Stimulated activated CD8-positive, alpha-beta memory T cell treated with anti-CD3 and anti-CD28 coated beads, Interleukin-12 subunit alpha, Interleukin-12 subunit beta, amount 100 ng/mL, for 4 hours (primary cell): ENCODE measurements around the gene SPPL3.
A peak's percentile ranks its signal among the peaks of the same experiment; 100 is the strongest.
"Not testable (repeated sequence)": the region's sequence is repeated elsewhere in the genome, so short reads cannot be mapped to it uniquely, and the experiment has no call there.

Source experiments
- DNase-seq: peaks from one replicate; pipeline ENCODE4 v3.0.0-alpha.2; 2020; ENCODE audit warnings: low read depth

SPPL3 gene

DNA sequence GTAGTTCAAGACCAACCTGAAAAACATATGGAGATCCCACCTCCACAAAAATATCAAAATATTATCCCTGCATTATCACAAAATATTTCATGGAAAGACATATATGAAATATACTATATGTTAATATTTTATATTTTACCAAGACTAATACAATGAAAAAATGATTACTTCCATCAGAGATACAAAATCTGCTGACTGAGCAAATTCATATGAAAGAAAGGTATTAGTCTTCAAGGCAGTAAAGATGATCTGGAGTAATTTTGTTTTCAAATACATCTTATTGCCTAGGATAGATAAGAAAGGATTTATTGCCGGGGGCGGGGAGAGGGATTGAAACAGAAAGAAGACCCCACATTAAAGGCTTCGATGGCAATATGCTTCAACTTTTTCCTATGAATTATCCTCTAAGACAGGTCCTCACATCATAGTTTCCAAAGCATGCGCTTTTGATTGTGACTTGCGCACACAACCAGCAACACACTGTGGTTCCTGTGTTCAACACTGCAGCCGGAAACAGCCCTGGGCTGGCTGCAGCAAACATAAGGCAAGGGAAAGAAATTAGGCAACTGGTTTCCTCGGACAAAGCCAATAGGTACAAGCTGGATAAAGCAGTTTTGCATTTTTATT lies 83.2 kb downstream of the SPPL3 start:
- DNase-seq: peak; percentile 4

DNA sequence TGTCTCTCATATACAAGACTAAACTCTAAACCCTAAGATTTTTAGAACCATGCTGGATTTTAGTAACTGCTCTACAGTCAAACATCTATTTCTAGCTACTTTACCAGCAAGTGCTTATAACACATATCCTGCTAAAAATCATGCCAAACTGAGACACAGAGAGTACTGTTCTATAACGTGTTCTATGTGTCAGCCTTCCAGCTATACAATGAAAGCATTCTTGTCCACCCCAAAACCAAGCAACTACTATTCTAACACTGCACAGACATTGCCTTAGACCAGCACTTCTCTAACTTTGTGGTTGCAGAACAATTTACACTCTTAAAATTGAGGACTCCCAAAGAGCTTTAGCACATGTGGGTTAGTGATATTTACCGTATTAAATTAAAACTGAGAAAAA lies 85.7 kb downstream of the SPPL3 start:
- DNase-seq: no peak

DNA sequence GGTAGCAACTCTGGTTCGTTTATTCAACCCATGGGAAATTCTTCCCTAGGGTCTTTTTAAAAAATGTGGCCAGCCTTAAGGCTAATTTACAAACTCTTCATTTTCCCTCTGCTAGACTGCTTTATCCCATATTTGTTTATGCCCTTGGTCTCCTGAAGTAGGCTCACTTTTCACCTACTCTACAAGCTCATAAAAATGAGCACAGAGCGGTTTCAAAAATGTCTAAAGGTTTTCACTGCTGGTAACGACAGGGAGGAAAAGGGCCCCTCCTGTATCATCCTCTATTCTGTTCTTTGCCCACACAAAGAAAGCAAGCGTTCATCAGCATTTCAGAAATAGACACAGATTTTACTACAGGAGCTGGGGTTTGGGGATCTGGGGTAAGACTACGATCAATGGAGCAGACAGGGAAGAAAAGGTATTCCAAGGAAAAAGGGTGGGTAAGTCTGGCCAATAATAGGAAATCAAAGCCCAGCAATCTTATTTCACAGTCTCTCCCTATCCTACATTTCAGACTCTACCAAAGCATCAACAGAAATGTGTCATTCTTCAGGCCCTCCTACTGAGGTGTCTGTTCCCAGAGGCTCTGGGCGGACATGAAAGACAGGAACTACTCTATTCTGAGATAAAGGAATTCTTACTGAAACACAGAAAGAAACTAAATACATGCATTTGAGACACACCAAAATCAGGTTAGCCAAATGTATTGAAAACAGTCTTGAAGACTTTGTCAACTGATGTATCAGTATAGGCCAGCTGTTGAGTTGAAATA lies 86.4 kb downstream of the SPPL3 start:
- DNase-seq: no peak

DNA sequence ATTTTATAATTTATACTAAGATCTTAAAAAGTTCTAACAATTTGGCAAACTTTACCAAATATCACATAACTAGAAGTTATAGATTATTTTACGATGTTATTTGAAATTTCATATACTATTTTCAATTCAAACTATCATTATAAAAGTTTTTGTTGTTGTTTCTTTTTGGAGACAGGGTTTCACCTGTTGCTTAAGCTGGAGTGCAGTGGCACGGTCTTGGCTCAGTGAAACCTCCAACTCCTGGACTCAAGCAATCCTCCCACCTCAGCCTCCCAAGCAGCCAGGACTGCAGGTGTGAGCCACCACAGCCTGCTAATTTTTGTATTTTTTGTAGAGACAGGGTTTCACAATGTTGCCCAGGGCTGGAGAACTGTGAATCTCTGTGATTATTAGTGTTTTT lies 87.8 kb downstream of the SPPL3 start:
- DNase-seq: no peak

DNA sequence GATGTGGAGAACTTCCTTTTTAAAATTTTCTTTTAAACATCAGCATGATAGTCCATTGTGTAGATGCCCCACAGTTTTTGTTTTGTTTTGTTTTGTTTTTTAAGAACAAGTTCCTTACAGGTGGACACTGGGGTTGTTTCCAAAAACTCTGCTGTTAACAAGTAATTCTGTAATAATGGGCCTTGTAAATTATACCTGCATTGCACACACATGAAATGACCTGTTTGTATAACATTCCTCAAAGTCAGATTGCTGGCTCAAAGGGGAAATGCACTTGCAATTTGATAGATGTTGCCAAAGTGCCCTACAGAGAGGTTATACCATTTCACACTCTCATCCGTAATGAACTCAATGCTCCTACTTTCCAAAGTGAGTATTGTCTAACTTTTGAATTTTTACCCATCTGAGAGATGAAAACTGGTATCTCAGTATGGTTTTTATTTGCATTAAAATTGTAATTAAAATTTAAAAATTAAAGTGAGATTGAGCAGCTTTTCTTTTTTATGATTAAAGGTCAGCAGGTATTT lies 89.2 kb downstream of the SPPL3 start:
- no peak for DNase-seq

DNA sequence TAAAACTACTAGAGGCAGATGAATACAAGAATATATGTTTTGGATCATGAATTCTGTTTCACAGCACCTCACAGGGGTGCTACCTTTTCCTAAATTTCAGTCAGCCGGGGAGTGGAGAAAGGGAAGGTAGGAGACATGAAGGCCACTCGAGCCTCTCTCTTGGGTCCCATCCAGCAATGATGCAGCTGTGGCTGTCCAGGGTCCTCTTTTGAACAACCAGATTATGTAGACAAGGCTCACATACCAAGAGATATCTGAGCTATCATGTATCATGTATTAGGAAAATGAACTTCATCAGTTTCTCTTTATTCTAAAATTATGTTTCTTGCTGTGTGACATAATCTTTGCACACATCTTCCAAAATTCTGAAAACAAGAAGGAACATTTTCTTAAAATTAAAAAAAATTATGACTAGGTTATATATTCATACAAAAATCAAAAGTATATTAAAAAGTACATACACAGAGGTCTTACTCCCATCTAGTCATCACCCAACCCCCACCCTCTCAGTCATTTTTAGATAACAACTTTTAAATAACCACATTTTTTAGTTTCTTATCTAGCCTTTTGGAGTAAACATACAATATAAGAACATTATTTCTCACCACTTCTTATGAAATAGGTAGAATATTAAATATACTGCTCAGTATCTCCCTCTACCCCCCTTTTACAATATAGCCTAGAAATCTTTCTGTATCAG lies 89.8 kb downstream of the SPPL3 start:
- no peak for DNase-seq

DNA sequence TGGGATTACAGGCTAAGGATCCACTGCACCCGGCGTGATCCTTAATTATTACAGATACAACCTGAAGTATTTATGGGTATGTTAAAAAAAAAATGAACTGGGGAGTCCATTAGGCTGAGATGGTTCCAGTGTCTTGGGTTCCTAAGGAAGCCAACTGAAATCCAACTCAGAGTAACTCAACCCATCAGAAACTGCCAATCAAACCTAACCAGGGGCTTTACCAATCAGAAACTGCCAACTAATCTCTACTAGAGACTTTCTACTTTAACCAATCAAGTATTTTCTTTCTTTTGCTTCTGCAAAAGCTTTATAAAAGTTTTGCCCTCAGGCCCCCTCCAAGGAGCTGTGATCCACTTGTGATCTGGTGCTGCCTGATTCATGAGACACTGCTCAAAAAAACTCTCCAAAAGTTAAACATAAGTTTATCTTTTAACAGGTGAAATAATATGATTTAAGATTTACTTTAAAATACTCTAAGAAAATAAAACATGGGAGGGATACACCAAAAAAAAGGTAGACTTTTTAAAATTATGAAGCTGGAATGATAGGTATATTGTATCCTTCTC lies 90.5 kb downstream of the SPPL3 start:
- DNase-seq: no peak

DNA sequence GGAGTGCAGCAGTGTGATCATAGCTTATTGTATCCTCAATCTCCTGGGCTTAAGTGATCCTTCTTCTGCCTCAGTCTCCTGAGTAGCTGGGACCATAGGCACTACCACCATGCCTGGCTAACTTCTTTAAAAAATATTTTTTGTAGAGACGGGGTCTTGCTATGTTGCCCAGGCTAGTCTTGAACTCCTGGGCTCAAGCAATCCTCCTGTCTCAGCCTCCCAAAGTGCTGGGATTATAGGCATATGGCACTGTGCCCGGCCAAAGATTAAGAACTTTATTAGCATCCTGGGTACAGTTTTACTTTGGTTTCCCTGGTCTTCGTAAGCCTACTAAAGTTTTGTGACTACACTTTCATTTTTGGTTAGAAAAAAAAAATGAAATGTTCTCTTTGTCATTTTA lies 94.1 kb downstream of the SPPL3 start:
- DNase-seq: no peak

DNA sequence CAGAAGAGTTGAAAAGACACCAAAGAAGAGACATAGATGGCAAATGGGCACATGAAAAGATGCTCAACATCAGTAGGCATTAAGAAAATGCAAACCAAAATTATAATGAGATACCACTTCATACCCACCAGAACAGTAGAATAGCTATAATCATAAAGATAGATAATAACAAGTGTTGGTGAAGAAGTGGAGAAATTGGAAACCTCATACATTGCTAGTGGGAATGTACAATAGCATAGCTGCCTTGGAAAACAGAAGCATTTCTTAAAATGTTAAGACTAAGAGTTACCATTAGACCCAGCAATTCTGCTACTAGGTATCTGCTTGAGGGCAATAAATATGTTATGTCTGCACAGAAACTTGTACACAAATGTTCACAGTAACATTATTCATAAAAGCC lies 99.7 kb downstream of the SPPL3 start:
- DNase-seq: no peak

DNA sequence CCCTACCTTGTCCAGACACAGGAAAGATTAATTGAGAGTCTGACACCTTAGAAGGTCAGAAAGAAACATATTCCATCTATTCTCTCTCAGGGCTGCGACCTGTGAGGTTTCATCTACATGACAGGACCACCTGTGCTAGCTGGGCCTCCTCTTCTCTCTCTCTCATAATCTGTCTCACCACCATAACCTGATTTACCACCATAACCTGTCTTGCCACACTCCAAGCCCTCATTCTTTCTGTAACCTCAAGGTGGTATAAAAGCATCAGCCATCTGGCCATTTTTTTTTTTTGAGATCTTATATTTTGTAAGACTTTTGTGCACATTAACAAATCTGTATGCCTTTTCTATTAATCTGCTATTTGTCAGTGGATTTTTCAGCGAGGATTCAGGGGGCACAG lies 103.0 kb downstream of the SPPL3 start:
- no peak for DNase-seq

DNA sequence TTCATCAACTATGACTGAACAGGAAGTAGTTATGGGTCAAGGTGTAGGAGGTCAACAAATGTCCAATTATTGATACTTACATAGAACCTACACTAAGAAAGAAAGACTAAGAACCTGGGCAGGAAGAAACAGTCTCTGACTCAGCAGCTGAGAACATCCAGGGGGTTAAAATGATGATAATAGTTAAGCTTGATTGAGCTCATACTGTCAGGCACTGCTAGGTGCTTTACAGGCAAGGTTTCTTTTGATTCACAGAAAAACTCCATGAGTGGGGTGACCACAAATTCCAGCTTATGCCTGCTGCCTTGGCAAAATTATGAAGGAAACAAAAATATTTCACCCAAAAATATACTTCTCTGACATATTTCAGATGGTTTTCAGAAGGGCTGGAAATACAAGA lies 103.5 kb downstream of the SPPL3 start:
- no peak for DNase-seq

DNA sequence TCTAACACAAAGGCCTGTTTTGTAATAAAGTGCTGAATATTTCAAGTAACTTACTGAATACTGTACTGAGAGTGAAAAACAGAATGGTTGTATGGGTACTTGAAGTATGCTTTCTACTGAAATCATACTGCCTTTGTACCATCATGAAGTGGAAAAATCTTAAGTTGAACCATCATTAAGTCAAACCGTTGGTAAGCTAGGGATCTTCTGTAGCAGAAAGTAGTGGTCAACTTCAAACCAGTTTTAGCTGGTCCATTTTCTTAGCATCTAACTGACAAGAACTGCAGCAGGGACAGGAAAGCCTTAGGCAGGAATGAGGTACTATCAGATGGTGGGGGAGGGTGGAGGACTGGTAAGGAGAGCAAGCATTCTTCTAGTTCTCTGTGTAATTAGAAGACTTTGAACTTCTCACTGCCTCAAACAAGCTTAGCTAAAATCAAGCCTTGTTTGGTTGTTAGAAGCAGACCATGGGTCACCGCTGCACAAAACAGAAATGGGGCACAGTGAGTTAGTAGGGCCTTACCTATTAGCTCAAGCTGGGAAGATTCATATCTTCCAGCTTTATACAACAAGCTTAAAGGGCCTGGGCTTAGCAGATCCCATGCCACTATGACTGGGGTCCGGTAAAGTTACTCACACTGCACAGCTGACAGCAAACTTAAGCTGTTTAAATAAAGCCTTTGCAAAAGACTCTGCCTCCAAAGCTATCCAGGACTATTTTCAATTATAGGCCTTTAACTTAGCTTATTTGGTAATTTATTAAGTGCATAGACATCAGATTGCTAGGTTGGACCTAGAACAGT lies 104.7 kb downstream of the SPPL3 start:
- no peak for DNase-seq

DNA sequence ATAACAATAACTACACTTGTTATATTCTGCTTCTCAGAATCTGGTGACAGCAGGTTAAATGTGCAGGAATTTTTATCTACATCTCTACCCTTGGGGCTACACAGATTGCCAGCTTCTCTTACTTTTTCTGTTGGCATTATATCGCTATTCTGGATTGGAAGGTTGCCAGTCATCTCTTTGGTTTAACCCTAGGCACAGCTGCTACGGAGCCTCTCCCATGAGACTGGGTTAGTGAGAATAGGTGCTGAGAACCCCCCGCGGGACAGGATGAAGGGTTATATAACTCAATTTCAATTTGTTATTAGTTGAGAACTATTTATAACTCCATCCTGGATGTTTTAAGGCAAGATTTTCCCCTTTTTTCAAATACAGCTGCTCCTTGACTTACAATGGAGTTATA lies 105.5 kb downstream of the SPPL3 start:
- no peak for DNase-seq

DNA sequence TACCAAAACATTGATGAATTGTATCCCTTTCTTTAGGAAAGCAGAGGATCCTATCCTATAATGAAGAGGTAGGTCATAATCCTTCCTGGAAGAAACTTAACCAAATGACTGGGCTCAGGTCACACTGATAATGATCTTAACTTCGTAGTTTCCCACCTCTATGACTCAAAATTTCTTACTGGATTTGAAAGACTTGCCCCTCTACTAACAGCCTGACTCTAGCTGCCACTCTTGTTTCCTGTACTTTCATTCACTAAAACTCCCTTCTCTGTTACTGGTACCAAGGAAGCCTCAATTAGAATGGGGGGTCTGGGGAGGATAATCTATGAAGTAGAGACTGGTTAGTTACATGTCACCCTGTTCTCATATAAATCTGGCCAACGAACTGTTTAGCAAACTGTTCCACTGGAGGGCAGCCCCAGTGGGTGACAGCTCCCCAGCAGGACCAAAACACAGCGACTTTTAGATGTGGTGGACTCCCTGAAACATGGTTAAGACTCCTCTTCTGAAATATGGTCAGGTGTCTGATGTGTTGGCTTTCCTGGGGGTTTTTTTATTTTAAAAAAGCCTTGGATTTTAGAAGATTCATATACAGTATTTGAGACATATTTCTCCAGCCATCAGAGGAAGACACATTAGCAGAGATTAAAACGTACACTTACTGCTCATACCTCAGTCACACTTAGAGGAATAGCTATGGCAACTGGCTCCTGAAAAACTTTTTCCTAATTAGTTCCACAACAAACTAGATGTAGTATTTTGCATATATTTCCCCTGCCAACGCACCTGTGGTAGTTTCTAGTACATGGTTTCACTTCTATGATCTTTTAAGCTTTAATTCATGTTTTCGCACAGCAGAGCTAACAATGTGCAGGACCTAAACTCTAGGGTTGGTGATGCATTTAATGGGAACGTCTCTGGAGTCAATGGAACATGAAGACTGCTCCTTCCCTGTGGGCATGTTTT lies 106.2 kb downstream of the SPPL3 start:
- no peak for DNase-seq

DNA sequence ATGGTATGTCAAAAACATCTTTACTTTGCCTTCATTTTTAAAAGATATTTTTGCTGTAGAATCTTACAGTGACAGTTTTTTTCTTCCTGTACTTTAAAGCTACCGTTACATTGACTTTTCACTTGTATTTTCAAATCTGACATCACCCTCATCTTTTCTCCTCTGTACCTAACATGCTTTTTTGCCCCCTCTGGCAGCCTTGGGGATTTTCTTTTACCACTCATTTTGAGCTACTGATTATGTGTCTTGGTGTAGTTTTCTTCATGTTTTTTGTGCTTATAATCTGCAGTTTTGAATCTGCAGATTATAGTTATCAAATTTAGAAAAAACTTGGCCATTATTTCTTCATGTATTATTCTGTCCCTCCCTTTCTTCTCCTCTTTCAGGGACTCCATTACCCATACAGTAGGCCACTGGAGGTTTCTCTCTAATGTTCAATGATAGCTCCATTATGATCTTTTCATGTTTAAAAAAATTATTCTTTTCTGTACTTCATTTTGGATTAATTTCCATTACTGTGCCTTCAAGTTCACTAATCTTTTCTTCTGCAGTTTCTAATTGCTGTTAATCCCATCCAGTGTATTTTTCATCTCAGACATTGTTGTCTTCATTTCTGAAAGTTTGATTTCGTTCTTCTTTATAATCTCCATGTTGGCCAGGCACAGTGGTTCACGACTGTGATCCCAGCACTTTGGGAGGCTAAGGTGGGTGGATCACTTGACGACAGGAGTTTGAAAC lies 108.5 kb downstream of the SPPL3 start:
- DNase-seq: no peak

DNA sequence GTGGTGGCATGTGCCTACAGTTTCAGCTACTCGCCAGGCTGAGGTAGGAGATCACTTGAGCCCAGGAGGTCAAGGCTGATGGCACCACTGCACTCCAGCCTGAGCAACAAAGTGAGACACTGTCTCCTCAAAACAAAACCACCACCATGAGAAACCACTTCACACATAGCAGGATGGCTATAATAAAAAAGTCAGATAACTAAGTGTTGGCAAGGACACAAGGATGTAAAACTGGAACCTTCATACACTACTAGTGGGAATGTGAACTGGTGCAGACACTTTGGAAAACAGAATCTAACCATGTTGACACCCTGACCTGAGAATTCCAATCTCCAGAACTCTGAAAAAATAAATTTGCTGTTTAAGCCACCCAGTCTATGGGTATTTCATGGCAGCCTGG lies 110.8 kb downstream of the SPPL3 start:
- DNase-seq: no peak

DNA sequence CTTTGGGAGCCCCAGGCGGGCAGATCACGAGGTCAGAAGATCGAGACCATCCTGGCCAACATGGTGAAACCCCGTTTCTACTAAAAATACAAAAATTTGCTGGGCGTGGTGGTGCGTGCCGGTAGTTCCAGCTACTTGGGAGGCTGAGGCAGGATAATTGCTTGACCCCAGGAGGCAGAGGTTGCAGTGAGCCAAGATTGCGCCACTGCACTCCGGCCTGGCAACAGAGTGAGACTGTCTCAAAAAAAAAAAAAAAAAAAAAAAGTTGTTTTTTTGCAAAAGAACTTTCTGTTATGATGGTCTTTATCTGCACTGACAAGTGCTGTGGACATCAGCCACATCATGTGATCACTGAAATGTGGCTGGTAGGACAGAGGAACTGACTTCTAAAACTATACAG lies 111.7 kb downstream of the SPPL3 start:
- DNase-seq: not testable (repeated sequence)

DNA sequence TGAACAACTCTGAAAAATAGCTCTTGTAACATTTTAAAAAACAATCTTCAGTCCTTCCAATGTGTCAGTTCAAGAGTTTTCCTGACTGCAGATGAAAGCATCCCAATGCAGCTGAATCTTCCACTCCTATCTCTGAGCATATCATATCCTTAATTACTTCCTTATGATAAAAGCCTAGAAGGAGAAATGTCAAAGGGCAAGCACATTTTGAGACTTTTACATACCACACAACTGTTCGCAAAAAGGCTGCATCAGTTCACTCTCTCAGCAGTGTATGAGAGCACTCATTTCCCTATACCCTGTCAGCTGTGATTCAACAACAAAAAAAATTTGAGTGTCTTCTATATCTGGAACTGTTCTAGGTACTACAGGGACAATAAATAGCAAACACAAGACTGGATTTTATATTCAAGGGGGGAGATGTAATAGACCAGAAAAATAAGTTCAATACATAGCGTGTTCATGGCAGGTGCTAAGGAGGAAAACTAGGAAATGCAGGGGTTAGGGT lies 112.4 kb downstream of the SPPL3 start:
- DNase-seq: no peak

DNA sequence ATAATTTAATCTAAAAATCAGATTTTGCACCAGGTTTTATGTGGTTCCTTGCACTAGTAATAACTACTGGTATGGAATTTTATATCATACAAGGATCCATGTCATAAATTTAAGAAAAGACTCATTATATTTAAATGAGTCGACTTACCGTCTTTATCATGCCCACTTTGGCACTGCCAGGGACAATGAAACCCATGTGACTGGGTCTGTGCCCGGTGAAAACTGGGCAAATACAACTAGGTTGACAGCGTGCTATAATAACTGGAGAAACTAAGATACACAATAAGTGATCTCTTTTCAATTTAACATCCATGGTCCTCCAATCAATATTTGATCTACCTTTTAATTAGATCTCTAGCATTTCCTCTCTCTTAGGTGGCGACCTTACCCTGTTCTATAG lies 114.0 kb downstream of the SPPL3 start:
- DNase-seq: no peak

DNA sequence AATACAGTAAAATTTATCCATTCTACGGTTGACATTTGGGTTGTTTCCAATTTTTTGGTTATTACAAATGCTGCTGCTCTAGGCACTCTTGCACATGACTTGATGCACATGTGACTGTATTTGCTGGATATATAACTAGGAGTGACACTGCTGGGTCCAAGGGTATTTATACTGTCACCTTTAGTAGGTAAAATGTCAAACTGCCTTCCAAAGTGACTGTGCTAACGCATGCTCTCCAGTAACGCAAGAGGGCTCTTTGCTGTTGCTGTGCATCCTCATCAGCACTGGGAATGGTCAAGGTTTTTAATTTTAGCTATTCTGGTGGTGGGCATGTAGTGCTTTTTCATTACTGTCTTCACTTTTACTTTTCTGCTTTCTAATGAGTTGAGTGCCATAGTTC lies 116.3 kb downstream of the SPPL3 start:
- no peak for DNase-seq
